H9 (cell line): Measurements from ENCODE around the gene LAIR2. TPM values are rescaled to one million over a fixed set of nuclear protein-coding genes. Genes with fewer than 3 reads are reported as not detected.
A peak's percentile ranks its signal among the peaks of the same experiment; 100 is the strongest.

Experiments used
- DNase-seq: peaks from one replicate; pipeline ENCODE4 v3.0.0-alpha.2; 2017
- H2AFZ ChIP-seq: one replicate; pipeline ENCODE4 v1.6.1; 2013; ENCODE audit warnings: mild to moderate bottlenecking, low read length, control low read depth, moderate library complexity
- H2AK5ac ChIP-seq: 2 replicates; pipeline ENCODE4 v1.6.1; 2013; ENCODE audit warnings: low read length, control low read depth, mixed read lengths; ENCODE audit not compliant: insufficient read length
- H2BK120ac ChIP-seq: one replicate; pipeline ENCODE4 v1.6.1; 2013; ENCODE audit warnings: low read depth, mild to moderate bottlenecking, low read length, control low read depth, inconsistent platforms; ENCODE audit not compliant: poor library complexity, severe bottlenecking
- H2BK12ac ChIP-seq: 2 replicates; pipeline ENCODE4 v1.6.1; 2013; ENCODE audit warnings: low read length, control low read depth, mixed read lengths, low read depth; ENCODE audit not compliant: insufficient read length
- H2BK15ac ChIP-seq: 2 replicates; pipeline ENCODE4 v1.6.1; 2013; ENCODE audit warnings: low read depth, low read length, control low read depth
- H2BK20ac ChIP-seq: one replicate; pipeline ENCODE4 v1.6.1; 2013; ENCODE audit warnings: low read depth, mild to moderate bottlenecking, low read length, control low read depth, inconsistent platforms; ENCODE audit not compliant: poor library complexity, severe bottlenecking
- H2BK5ac ChIP-seq: 2 replicates; pipeline ENCODE4 v1.6.1; 2013; ENCODE audit warnings: low read length, control low read depth, mixed read lengths; ENCODE audit not compliant: insufficient read length
- H3K14ac ChIP-seq: 2 replicates; pipeline ENCODE4 v1.6.1; 2013; ENCODE audit warnings: low read length, control low read depth; ENCODE audit not compliant: insufficient read depth
- H3K18ac ChIP-seq: 2 replicates; pipeline ENCODE4 v1.6.1; 2013; ENCODE audit warnings: low read depth, mild to moderate bottlenecking, mixed read lengths, low read length, control low read depth; ENCODE audit not compliant: insufficient read length
- H3K23ac ChIP-seq: 2 replicates; pipeline ENCODE4 v1.6.1; 2013; ENCODE audit warnings: low read length, control low read depth, mixed read lengths, low read depth; ENCODE audit not compliant: insufficient read length
- H3K23me2 ChIP-seq: 2 replicates; pipeline ENCODE4 v1.6.1; 2013; ENCODE audit warnings: low read depth, mild to moderate bottlenecking, mixed read lengths, low read length, control low read depth; ENCODE audit not compliant: insufficient read length, poor library complexity, severe bottlenecking
- H3K27ac ChIP-seq: 2 replicates; pipeline ENCODE4 v1.5.1; 2013; ENCODE audit warnings: low read length, control low read depth, mixed read lengths, low read depth; ENCODE audit not compliant: insufficient read length
- H3K27me3 ChIP-seq: 2 replicates; pipeline ENCODE4 v1.6.1; 2013; ENCODE audit warnings: low read length, control low read depth, inconsistent platforms; ENCODE audit not compliant: insufficient read depth
- H3K4ac ChIP-seq: 2 replicates; pipeline ENCODE4 v1.6.1; 2013; ENCODE audit warnings: low read depth, mild to moderate bottlenecking, control low read depth, inconsistent platforms, low read length, moderate library complexity
- H3K4me1 ChIP-seq: 2 replicates; pipeline ENCODE4 v1.6.1; 2013; ENCODE audit warnings: low read length, control low read depth, inconsistent platforms; ENCODE audit not compliant: insufficient read depth
- H3K4me2 ChIP-seq: 2 replicates; pipeline ENCODE4 v1.6.1; 2013; ENCODE audit warnings: low read length, control low read depth, mixed read lengths; ENCODE audit not compliant: insufficient read length, insufficient read depth
- H3K56ac ChIP-seq: 2 replicates; pipeline ENCODE4 v1.6.1; 2013; ENCODE audit warnings: low read depth, mild to moderate bottlenecking, mixed read lengths, low read length, control low read depth; ENCODE audit not compliant: insufficient read length
- H3K79me1 ChIP-seq: 2 replicates; pipeline ENCODE4 v1.6.1; 2013; ENCODE audit warnings: low read depth, mild to moderate bottlenecking, moderate library complexity, low read length, control low read depth, inconsistent platforms; ENCODE audit not compliant: insufficient read depth, poor library complexity, severe bottlenecking
- H3K79me2 ChIP-seq: 2 replicates; pipeline ENCODE4 v1.6.1; 2013; ENCODE audit warnings: low read length, control low read depth, inconsistent platforms; ENCODE audit not compliant: insufficient read depth
- H3K9ac ChIP-seq: 2 replicates; pipeline ENCODE4 v1.6.1; 2013; ENCODE audit warnings: low read length, control low read depth, mixed read lengths; ENCODE audit not compliant: insufficient read length; ENCODE audit errors: extremely low read depth
- H3K9me3 ChIP-seq: one replicate; pipeline ENCODE4 v1.6.1; 2013; ENCODE audit warnings: low read depth, low read length, inconsistent platforms; ENCODE audit not compliant: control insufficient read depth
- H3T11ph ChIP-seq: one replicate; pipeline ENCODE4 v1.6.1; 2013; ENCODE audit warnings: mild to moderate bottlenecking, low read length, control low read depth, inconsistent platforms
- H4K20me1 ChIP-seq: one replicate; pipeline ENCODE4 v1.6.1; 2013; ENCODE audit not compliant: control insufficient read depth, insufficient read length, insufficient read depth
- H4K5ac ChIP-seq: 2 replicates; pipeline ENCODE4 v1.6.1; 2013; ENCODE audit warnings: low read depth, mild to moderate bottlenecking, mixed read lengths, low read length, control low read depth; ENCODE audit not compliant: insufficient read length
- H4K8ac ChIP-seq: replicated peaks from 2 replicates; pipeline ENCODE4 v1.6.1; 2013; ENCODE audit warnings: low read length, control low read depth, mixed read lengths, low read depth; ENCODE audit not compliant: insufficient read length
- H4K91ac ChIP-seq: 2 replicates; pipeline ENCODE4 v1.6.1; 2013; ENCODE audit warnings: low read depth, mild to moderate bottlenecking, moderate library complexity, mixed read lengths, low read length, control low read depth; ENCODE audit not compliant: insufficient read length
- H3K27ac Mint-ChIP-seq, 3 experiments: 2 replicates in 2 of 3; 3 replicates in 1 of 3; pipeline ENCODE4 v1.8.0; 2020 to 2021; ENCODE audit warnings: mixed read lengths in 3 of 3, mild to moderate bottlenecking in 1 of 3, moderate library complexity in 1 of 3
- H3K27me3 Mint-ChIP-seq: 2 replicates; pipeline ENCODE4 v1.8.0; 2021; ENCODE audit warnings: low read depth, mild to moderate bottlenecking, moderate library complexity, mixed read lengths
- H3K36me3 Mint-ChIP-seq, 3 experiments: 2 replicates in 2 of 3; 3 replicates in 1 of 3; pipeline ENCODE4 v1.8.0; 2020 to 2021; ENCODE audit warnings: low read depth in 3 of 3, mixed read lengths in 3 of 3; ENCODE audit not compliant: insufficient read depth in 1 of 3
- H3K4me1 Mint-ChIP-seq, 2 experiments: 2 replicates each; pipeline ENCODE4 v1.8.0; 2020; ENCODE audit warnings: mixed read lengths in 2 of 2
- H3K4me3 Mint-ChIP-seq, 2 experiments: 2 replicates in 1 of 2; 3 replicates in 1 of 2; pipeline ENCODE4 v1.8.0; 2020 to 2021; ENCODE audit warnings: mild to moderate bottlenecking in 2 of 2, mixed read lengths in 2 of 2, moderate library complexity in 1 of 2
- H3K9me3 Mint-ChIP-seq, 2 experiments: 2 replicates in 1 of 2; 3 replicates in 1 of 2; pipeline ENCODE4 v1.8.0; 2020; ENCODE audit warnings: mild to moderate bottlenecking in 2 of 2, mixed read lengths in 2 of 2, moderate library complexity in 1 of 2
- CTCF ChIP-seq: fragments of 200-600 bp; sonication (generic); conservative IDR thresholded peaks from 3 replicates; pipeline ENCODE4 v1.8.0; 2021; ENCODE audit warnings: antibody characterized with exemption, mild to moderate bottlenecking
- WGBS: extraction: QIAGEN DNeasy Blood & Tissue Kit; methylation state at CpG from one replicate; pipeline ENCODE4 v1.1.7; 2013; ENCODE audit warnings: missing lambda C conversion rate, low lambda C conversion rate, mixed read lengths; ENCODE audit not compliant: insufficient read length; ENCODE audit errors: extremely low coverage; 5-methylcytosine and 5-hydroxymethylcytosine counted together
- total RNA-seq: library from RNA; stranded (reverse); gene quantifications from 2 replicates; pipeline ENCODE4 v1.2.1, GENCODE V29; 2021

The LAIR2 gene
- total RNA-seq, 1 experiment from 2014 or later: not detected

- peak within 1 kb of the TSS in 2 of 3 experiments; percentile 27 to 32; a peak in 4 of 7 replicates for H3K27ac Mint-ChIP-seq
These were observed 29.4 kb upstream of the LAIR2 start, which contains the start of gene CDC42EP5 for GRCh38 chr19:54473071-54473891. TSS of gene CDC42EP5 (minus strand) at chr19:54473296. CDS start at chr19:54465547, 7,749 bp downstream.

More at GRCh38 chr19:54473071-54473891, 29.4 kb upstream of the LAIR2 start, which contains the start of gene CDC42EP5:
- Histone ChIP-seq H3K18ac (no peak within 1 kb of the TSS), H3K23ac (no peak within 1 kb of the TSS), H2BK15ac (no peak within 1 kb of the TSS), H3K27ac (no peak within 1 kb of the TSS), H2BK20ac (no peak within 1 kb of the TSS), H2BK12ac (no peak within 1 kb of the TSS), H2AK5ac (no peak within 1 kb of the TSS), H3K14ac (no peak within 1 kb of the TSS), H4K8ac (no peak within 1 kb of the TSS), H2AFZ (no peak within 1 kb of the TSS), H3K79me2 (no peaks in the 10 kb centered on the region), H3T11ph (no peak within 1 kb of the TSS), H4K5ac (no peak within 1 kb of the TSS), H2BK120ac (no peak within 1 kb of the TSS), H4K91ac (no peak within 1 kb of the TSS), H3K79me1 (no peaks in the 10 kb centered on the region), H2BK5ac (no peak within 1 kb of the TSS), H3K9ac (no peak within 1 kb of the TSS), H3K56ac (no peak within 1 kb of the TSS), H3K4me2 (peak within 1 kb of the TSS; percentile 7), H3K9me3 (no peaks in the 10 kb centered on the region), H3K23me2 (peaks cover 7% of the 10 kb centered on the region), H3K4ac (no peak within 1 kb of the TSS), H4K20me1 (no peaks in the 10 kb centered on the region), H3K27me3 (peaks cover 2% of the 10 kb centered on the region; the same call in 1 of the 2 replicates), H3K4me1 (no peaks in the 10 kb centered on the region)
- Mint-ChIP-seq H3K4me3 (peak within 1 kb of the TSS in 1 of 2 experiments; percentile 57; a peak in 4 of 5 replicates), H3K9me3 (no peaks in the 10 kb centered on the region), H3K4me1 (peaks cover 15 to 25% of the 10 kb centered on the region in 2 experiments), H3K36me3 (no peaks in the 10 kb centered on the region), H3K27me3 (peaks cover 60% of the 10 kb centered on the region)
- DNase-seq: peak; percentile 40
- no CpG with 5 or more reads among the region's 14 CpGs for WGBS
- no peak for TF ChIP-seq CTCF
